ENCODE data around the gene KRTAP9-4.
"Not testable (repeated sequence)": the region's sequence is repeated elsewhere in the genome, so short reads cannot be mapped to it uniquely, and the experiment has no call there.

DNA sequence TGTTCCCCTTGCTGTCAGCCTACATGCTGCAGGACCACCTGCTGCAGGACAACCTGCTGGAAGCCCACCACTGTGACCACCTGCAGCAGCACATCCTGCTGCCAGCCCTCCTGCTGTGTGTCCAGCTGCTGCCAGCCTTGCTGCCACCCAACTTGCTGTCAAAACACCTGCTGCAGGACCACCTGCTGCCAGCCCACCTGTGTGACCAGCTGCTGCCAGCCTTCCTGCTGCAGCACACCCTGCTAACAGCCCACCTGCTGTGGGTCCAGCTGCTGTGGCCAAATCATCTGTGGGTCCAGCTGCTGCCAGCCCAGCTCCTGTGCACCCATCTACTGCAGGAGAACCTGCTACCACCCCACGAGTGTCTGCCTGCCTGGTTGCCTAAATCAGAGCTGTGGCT is 21.8 kb downstream of the KRTAP9-4 start:
- TF ChIP-seq, protein P1, sequence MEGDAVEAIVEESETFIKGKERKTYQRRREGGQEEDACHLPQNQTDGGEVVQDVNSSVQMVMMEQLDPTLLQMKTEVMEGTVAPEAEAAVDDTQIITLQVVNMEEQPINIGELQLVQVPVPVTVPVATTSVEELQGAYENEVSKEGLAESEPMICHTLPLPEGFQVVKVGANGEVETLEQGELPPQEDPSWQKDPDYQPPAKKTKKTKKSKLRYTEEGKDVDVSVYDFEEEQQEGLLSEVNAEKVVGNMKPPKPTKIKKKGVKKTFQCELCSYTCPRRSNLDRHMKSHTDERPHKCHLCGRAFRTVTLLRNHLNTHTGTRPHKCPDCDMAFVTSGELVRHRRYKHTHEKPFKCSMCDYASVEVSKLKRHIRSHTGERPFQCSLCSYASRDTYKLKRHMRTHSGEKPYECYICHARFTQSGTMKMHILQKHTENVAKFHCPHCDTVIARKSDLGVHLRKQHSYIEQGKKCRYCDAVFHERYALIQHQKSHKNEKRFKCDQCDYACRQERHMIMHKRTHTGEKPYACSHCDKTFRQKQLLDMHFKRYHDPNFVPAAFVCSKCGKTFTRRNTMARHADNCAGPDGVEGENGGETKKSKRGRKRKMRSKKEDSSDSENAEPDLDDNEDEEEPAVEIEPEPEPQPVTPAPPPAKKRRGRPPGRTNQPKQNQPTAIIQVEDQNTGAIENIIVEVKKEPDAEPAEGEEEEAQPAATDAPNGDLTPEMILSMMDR (conservative IDR thresholded peaks at IDR 0.05; ENCODE audit: low read depth, low read length) = not testable (repeated sequence)
- not testable (repeated sequence) for TF ChIP-seq EZH2 (IDR thresholded peaks at IDR 0.05; ENCODE audit: low read length, unreplicated experiment)

All from PC-3 (cell line).